Naive thymus-derived CD4-positive, alpha-beta T cell (primary cell): ENCODE measurements around the gene PHKG1. TPM values are rescaled to one million over a fixed set of nuclear protein-coding genes. Genes with fewer than 3 reads are reported as not detected.
"Not testable (repeated sequence)": the region's sequence is repeated elsewhere in the genome, so short reads cannot be mapped to it uniquely, and the experiment has no call there.

Experiments
- ATAC-seq: fragments of 150-1000 bp; cut with Tn5 transposase; 2 replicates; pipeline ENCODE4 v1.10.0; 2021; ENCODE audit warnings: mild to moderate bottlenecking, moderate library complexity
- CTCF ChIA-PET: fragments of 350-600 bp; sonication (Branson Sonifier 250); formaldehyde crosslinking; loops from one replicate; lab custom pipeline; 2021; ENCODE audit warnings: antibody characterized with exemption; lab: Charles Lee
- POLR2A ChIA-PET: fragments of 350-600 bp; sonication (Branson Sonifier 250); formaldehyde crosslinking; loops from one replicate; lab custom pipeline; 2021; ENCODE audit warnings: antibody characterized with exemption, inconsistent platforms; lab: Charles Lee
- DNase-seq, 9 donors: peaks; one replicate each; pipeline versions ENCODE4 v3.0.0 to v3.0.0-alpha.2; 2020 to 2022; ENCODE audit warnings: mixed read lengths in 1 of 9
- H3K27ac ChIP-seq: one replicate; pipeline ENCODE4 v1.7.0; 2013; ENCODE audit warnings: mild to moderate bottlenecking, low read depth, low read length, moderate library complexity
- H3K27me3 ChIP-seq, 2 donors: one replicate each; pipeline ENCODE4 v1.7.0; 2013; ENCODE audit warnings: low read length in 2 of 2, mild to moderate bottlenecking in 2 of 2, moderate library complexity in 2 of 2; ENCODE audit not compliant: control insufficient read depth in 2 of 2, insufficient read depth in 2 of 2
- H3K36me3 ChIP-seq, 3 experiments: 1 replicate in 2 of 3; 2 replicates in 1 of 3; pipeline ENCODE4 v1.7.0; 2013; ENCODE audit warnings: low read length in 3 of 3, mild to moderate bottlenecking in 3 of 3, moderate library complexity in 1 of 3; ENCODE audit not compliant: insufficient read depth in 3 of 3, control insufficient read depth in 2 of 3
- H3K4me1 ChIP-seq, 2 donors: one replicate each; pipeline ENCODE4 v1.7.0; 2013; ENCODE audit warnings: low read length in 2 of 2, mild to moderate bottlenecking in 2 of 2, moderate library complexity in 1 of 2; ENCODE audit not compliant: control insufficient read depth in 2 of 2, insufficient read depth in 2 of 2
- H3K4me3 ChIP-seq: 2 replicates; pipeline ENCODE4 v1.7.0; 2013; ENCODE audit warnings: mild to moderate bottlenecking, low read length
- H3K9me3 ChIP-seq, 3 experiments: 1 replicate in 2 of 3; 2 replicates in 1 of 3; pipeline ENCODE4 v1.7.0; 2013; ENCODE audit warnings: low read length in 3 of 3; ENCODE audit not compliant: control insufficient read depth in 2 of 3
- H3K27ac Mint-ChIP-seq, 9 donors: one replicate each; pipeline ENCODE4 v1.8.0; 2020 to 2022; ENCODE audit warnings: mixed read lengths in 9 of 9, mild to moderate bottlenecking in 8 of 9, moderate library complexity in 5 of 9, inconsistent platforms in 2 of 9
- H3K27me3 Mint-ChIP-seq, 5 donors: one replicate each; pipeline ENCODE4 v1.8.0; 2021 to 2022; ENCODE audit warnings: mixed read lengths in 5 of 5, mild to moderate bottlenecking in 1 of 5
- H3K36me3 Mint-ChIP-seq, 5 donors: one replicate each; pipeline ENCODE4 v1.8.0; 2020 to 2022; ENCODE audit warnings: mixed read lengths in 5 of 5, mild to moderate bottlenecking in 3 of 5, inconsistent platforms in 1 of 5
- H3K4me1 Mint-ChIP-seq, 7 donors: one replicate each; pipeline ENCODE4 v1.8.0; 2020 to 2022; ENCODE audit warnings: mixed read lengths in 7 of 7, mild to moderate bottlenecking in 3 of 7, inconsistent platforms in 1 of 7
- H3K4me3 Mint-ChIP-seq, 10 donors: one replicate each; pipeline ENCODE4 v1.8.0; 2020 to 2022; ENCODE audit warnings: mild to moderate bottlenecking in 10 of 10, mixed read lengths in 10 of 10, moderate library complexity in 6 of 10, inconsistent platforms in 2 of 10
- H3K9me3 Mint-ChIP-seq, 11 donors: one replicate each; pipeline ENCODE4 v1.8.0; 2020 to 2022; ENCODE audit warnings: mixed read lengths in 11 of 11, mild to moderate bottlenecking in 4 of 11, inconsistent platforms in 1 of 11, moderate library complexity in 1 of 11
- intact Hi-C, 2 donors: fragments of 100-400 bp; cut with micrococcal nuclease; formaldehyde crosslinking; loops; one replicate each; pipeline ENCODE4 v1.15.1; 2023
- polyA plus RNA-seq, 2 donors: library from polyadenylated mRNA; unstranded; fragments of 300-500 nt; fragmentation: Illumina TruSeq; gene quantifications; one replicate each; pipeline ENCODE4 v1.2.3, GENCODE V29; 2021
- total RNA-seq, 6 experiments: library from RNA in 5 of 6; stranded (reverse) in 5 of 6; gene quantifications; 1 replicate in 5 of 6; 2 replicates in 1 of 6; pipeline ENCODE4 v1.2.3 and lab custom pipeline; 2021 to 2026

PHKG1 gene
- total and polyA plus RNA-seq, 7 experiments from 2014 or later: 0.91 to 12.0 (median 4.1) TPM

- ATAC-seq (no peak), DNase-seq (no peak)
- Histone ChIP-seq H3K27ac (no peak overlapping the region), H3K9me3 (no peaks in the 10 kb centered on the region), H3K27me3 (no peaks in the 10 kb centered on the region), H3K4me1 (no peaks in the 10 kb centered on the region), H3K36me3 (peaks cover 0 to 47% (median 9%) of the 10 kb centered on the region in 3 experiments), H3K4me3 (no peak overlapping the region)
- peaks cover 0 to 3% (median 0%) of the 10 kb centered on the region in 7 donors for H3K4me1 Mint-ChIP-seq
- POLR2A ChIA-PET: no interaction called here
- peaks cover 0 to 33% (median 4%) of the 10 kb centered on the region in 5 donors for H3K36me3 Mint-ChIP-seq
- peak overlapping the region in 2 of 9 donors; percentile 26 to 66 for H3K27ac Mint-ChIP-seq
- no peak overlapping the region for H3K4me3 Mint-ChIP-seq
- CTCF ChIA-PET: no interaction called here
- no peaks in the 10 kb centered on the region for H3K9me3 Mint-ChIP-seq
- no peaks in the 10 kb centered on the region for H3K27me3 Mint-ChIP-seq
- intact Hi-C loops: no loop called here
These were observed 13.1 kb downstream of the PHKG1 start for GRCh38 chr7:56079450-56080185.

- Histone ChIP-seq H3K9me3 (no peaks in the 10 kb centered on the region), H3K36me3 (peaks cover 0 to 47% (median 9%) of the 10 kb centered on the region in 3 experiments), H3K4me3 (no peak overlapping the region), H3K27ac (no peak overlapping the region), H3K27me3 (no peaks in the 10 kb centered on the region), H3K4me1 (no peaks in the 10 kb centered on the region)
- Mint-ChIP-seq H3K4me3 (no peak overlapping the region), H3K4me1 (peaks cover 2 to 10% (median 6%) of the 10 kb centered on the region in 7 donors), H3K27ac (peak overlapping the region in 1 of 9 donors; percentile 55), H3K9me3 (no peaks in the 10 kb centered on the region), H3K36me3 (peaks cover 0 to 37% (median 8%) of the 10 kb centered on the region in 5 donors), H3K27me3 (no peaks in the 10 kb centered on the region)
- ChIA-PET POLR2A (interaction anchor here (0.5 to 0.8 kb wide), 2 partner anchors 9 to 146 kb away, joined by 3 read pairs; no protein-coding TSS in a partner anchor), CTCF (interaction anchor here (0.6 to 1.8 kb wide), 3 partner anchors 73 to 437 kb away, joined by 3 to 5 read pairs (median 4); no protein-coding TSS in a partner anchor)
- intact Hi-C loops: no loop called here
- ATAC-seq: no peak
- no peak for DNase-seq
These were observed 14.6 kb downstream of the PHKG1 start for GRCh38 chr7:56078196-56078595.

- ChIA-PET CTCF (interaction anchor here (0.6 to 1.8 kb wide), 2 partner anchors 130 to 436 kb away, joined by 4 to 5 read pairs; no protein-coding TSS in a partner anchor), POLR2A (no interaction called here)
- no peak overlapping the region for H3K27ac Mint-ChIP-seq
- H3K9me3 ChIP-seq: no peaks in the 10 kb centered on the region
- H3K27ac ChIP-seq: no peak overlapping the region
- H3K36me3 Mint-ChIP-seq: peaks cover 0 to 37% (median 8%) of the 10 kb centered on the region in 5 donors
- no peak overlapping the region for H3K4me3 ChIP-seq
- H3K9me3 Mint-ChIP-seq: no peaks in the 10 kb centered on the region
- H3K4me1 Mint-ChIP-seq: peaks cover 2 to 10% (median 6%) of the 10 kb centered on the region in 7 donors
- peaks cover 0 to 50% (median 9%) of the 10 kb centered on the region in 3 experiments for H3K36me3 ChIP-seq
- no peak for ATAC-seq
- H3K4me1 ChIP-seq: no peaks in the 10 kb centered on the region
- no peak for DNase-seq
- intact Hi-C loops: no loop called here
- H3K4me3 Mint-ChIP-seq: no peak overlapping the region
- no peaks in the 10 kb centered on the region for H3K27me3 ChIP-seq
- no peaks in the 10 kb centered on the region for H3K27me3 Mint-ChIP-seq
These were observed 15.1 kb downstream of the PHKG1 start for GRCh38 chr7:56077681-56078080.

GRCh38 chr7:56074371-56074791, 18.4 kb downstream of the PHKG1 start:
- Histone ChIP-seq H3K27ac (no peak overlapping the region), H3K27me3 (no peaks in the 10 kb centered on the region), H3K36me3 (peaks cover 0 to 40% (median 9%) of the 10 kb centered on the region in 3 experiments), H3K9me3 (no peaks in the 10 kb centered on the region), H3K4me1 (no peaks in the 10 kb centered on the region), H3K4me3 (no peak overlapping the region)
- H3K27ac Mint-ChIP-seq: peak overlapping the region in 5 of 9 donors; percentile 41 to 89 (median 63)
- peak; percentile 34 to 71 (median 52) for DNase-seq
- H3K36me3 Mint-ChIP-seq: peaks cover 0 to 24% (median 12%) of the 10 kb centered on the region in 5 donors
- ATAC-seq: peak; percentile 92
- no peaks in the 10 kb centered on the region for H3K9me3 Mint-ChIP-seq
- no peaks in the 10 kb centered on the region for H3K27me3 Mint-ChIP-seq
- ChIA-PET CTCF (interaction anchor here (0.6 to 4.0 kb wide), 10 partner anchors 9 to 434 kb away, joined by 3 to 44 read pairs (median 4); no protein-coding TSS in a partner anchor), POLR2A (interaction anchor here (0.5 to 1.5 kb wide), 5 partner anchors 10 to 433 kb away, joined by 3 to 4 read pairs (median 3); partner anchors contain the start of genes CCT6A, PSPH and SUMF2)
- H3K4me3 Mint-ChIP-seq: no peak overlapping the region
- peaks cover 2 to 10% (median 6%) of the 10 kb centered on the region in 7 donors for H3K4me1 Mint-ChIP-seq
- intact Hi-C loops: loop anchor here (1.0 to 2.0 kb wide), 7 partner anchors 10 to 794 kb away; partner anchors contain the start of genes CHCHD2 (in 1 of the 2) and SUMF2 (in 1 of the 2)

- H3K9me3 Mint-ChIP-seq, DNase-seq, H3K4me1 ChIP-seq, H3K4me3 ChIP-seq, intact Hi-C loops, H3K27ac ChIP-seq, ATAC-seq, H3K27me3 ChIP-seq, CTCF ChIA-PET, H3K27me3 Mint-ChIP-seq, H3K9me3 ChIP-seq: not testable (repeated sequence)
- peak overlapping the region in 1 of 10 donors; percentile 61 for H3K4me3 Mint-ChIP-seq
- POLR2A ChIA-PET: interaction anchor here (0.6 to 5.7 kb wide), 3 partner anchors 10 to 53 kb away, joined by 3 to 37 read pairs (median 3); partner anchors contain the start of genes CCT6A and PSPH
- peaks cover 0 to 24% (median 18%) of the 10 kb centered on the region in 5 donors for H3K36me3 Mint-ChIP-seq
- peaks cover 14 to 32% (median 22%) of the 10 kb centered on the region in 7 donors for H3K4me1 Mint-ChIP-seq
- H3K36me3 ChIP-seq: peaks cover 0 to 38% (median 4%) of the 10 kb centered on the region in 3 experiments
- H3K27ac Mint-ChIP-seq: peak overlapping the region in 2 of 9 donors; percentile 65 to 69
These were observed 26.4 kb downstream of the PHKG1 start for GRCh38 chr7:56066376-56066775.

- H3K36me3 Mint-ChIP-seq: peaks cover 0 to 24% (median 13%) of the 10 kb centered on the region in 5 donors
- peak; percentile 86 to 96 (median 93) for DNase-seq
These were observed 28.7 kb downstream of the PHKG1 start, which contains the start of gene SUMF2 for GRCh38 chr7:56063882-56064625. TSS of gene SUMF2 (plus strand) at chr7:56064286. CDS start at chr7:56064312, 26 bp downstream.

More at GRCh38 chr7:56063882-56064625, 28.7 kb downstream of the PHKG1 start, which contains the start of gene SUMF2:
- intact Hi-C loops: loop anchor here (1.0 to 5.0 kb wide), 7 partner anchors 10 to 177 kb away; partner anchors contain the start of genes CCT6A (in 2 of the 2), CHCHD2 (in 2 of the 2), PSPH (in 2 of the 2) and MRPS17 (in 1 of the 2)
- peaks cover 16 to 37% (median 22%) of the 10 kb centered on the region in 7 donors for H3K4me1 Mint-ChIP-seq
- peaks cover 0 to 2% (median 0%) of the 10 kb centered on the region in 5 donors for H3K27me3 Mint-ChIP-seq
- no peaks in the 10 kb centered on the region for H3K27me3 ChIP-seq
- peak within 1 kb of the TSS; percentile 83 to 95 (median 92) for H3K4me3 Mint-ChIP-seq
- H3K4me3 ChIP-seq: peak within 1 kb of the TSS; percentile 98
- peak; percentile 96 for ATAC-seq
- ChIA-PET POLR2A (interaction anchor here (0.6 to 5.7 kb wide), 8 partner anchors 9 to 186 kb away, joined by 3 to 37 read pairs (median 4); partner anchors contain the start of genes CCT6A, CHCHD2 and PSPH), CTCF (no interaction called here)
- peaks cover 0 to 4% (median 0%) of the 10 kb centered on the region in 11 donors for H3K9me3 Mint-ChIP-seq
- peak within 1 kb of the TSS; percentile 93 to 98 (median 96) for H3K27ac Mint-ChIP-seq
- peaks cover 7 to 8% of the 10 kb centered on the region in 2 donors for H3K4me1 ChIP-seq
- H3K27ac ChIP-seq: peak within 1 kb of the TSS; percentile 88
- H3K9me3 ChIP-seq: no peaks in the 10 kb centered on the region
- H3K36me3 ChIP-seq: peaks cover 3 to 47% (median 10%) of the 10 kb centered on the region in 3 experiments
